Uterus (tissue), 2 donors: ENCODE data around the gene CATSPERD.

Experiments used
- CTCF ChIP-seq, 4 experiments: fragments of 200-600 bp in 2 of 4; fragments of 450-650 bp in 2 of 4; sonication (generic) in 2 of 4; IDR thresholded peaks; one replicate each; pipeline ENCODE4 v1.5.1; 2016 to 2019; ENCODE audit warnings: antibody characterized with exemption in 4 of 4, mild to moderate bottlenecking in 2 of 4, moderate library complexity in 1 of 4
- POLR2A ChIP-seq, 2 donors: fragments of 450-650 bp; IDR thresholded peaks; one replicate each; pipeline ENCODE4 v1.6.1; 2016; ENCODE audit warnings: antibody characterized with exemption in 2 of 2, mild to moderate bottlenecking in 1 of 2, moderate library complexity in 1 of 2

- no peak for TF ChIP-seq CTCF (IDR thresholded peaks at IDR 0.05)
- no peak for TF ChIP-seq POLR2A (IDR thresholded peaks at IDR 0.05)
Observed at GRCh38 chr19:5682107-5682482, 38.3 kb upstream of the CATSPERD start.
